ENCODE results near the gene FAM83E. TPM values are rescaled to one million over a fixed set of nuclear protein-coding genes. Genes with fewer than 3 reads are reported as not detected.

The FAM83E gene
- total and polyA plus RNA-seq, 2 of the 8 experiments (the other 6 are each of a cell fraction or from before 2014, with no cell fraction given): 1.8 to 5.3 TPM

- Histone ChIP-seq H4K8ac (ENCODE audit: extremely low read depth, insufficient read depth, low read length) (no peak overlapping the region), H3K9ac (replicated peaks in 1 of 4; ENCODE audit: extremely low read depth in 1 of 4, low read depth in 3 of 4, low read length in 3 of 4) (no peak overlapping the region), H3K4me3 (ENCODE audit: extremely low read depth in 1 of 4, insufficient read depth in 2 of 4, low read depth in 3 of 4, low read length in 4 of 4) (no peak overlapping the region), H3K4me1 (replicated peaks in 1 of 4; ENCODE audit: control insufficient read depth in 3 of 4, insufficient read depth in 4 of 4, low read length in 3 of 4) (peaks cover 4 to 29% (median 22%) of the 10 kb centered on the region in 4 experiments), H3K9me3 (ENCODE audit: insufficient read depth in 2 of 2, low read depth in 1 of 2, low read length in 1 of 2) (no peaks in the 10 kb centered on the region), H2BK20ac (ENCODE audit: low read length) (no peak overlapping the region), H4K91ac (replicated peaks; ENCODE audit: insufficient read length, low read length) (no peak overlapping the region), H2BK5ac (ENCODE audit: low read depth, low read length) (no peak overlapping the region), H3K4me2 (ENCODE audit: insufficient read depth in 1 of 2, low read depth in 2 of 2, low read length in 2 of 2) (no peak overlapping the region), H3K79me2 (ENCODE audit: control insufficient read depth in 1 of 2, insufficient read depth in 2 of 2, low read length in 2 of 2) (no peaks in the 10 kb centered on the region), H3K23ac (ENCODE audit: insufficient read length) (no peak overlapping the region), H2BK15ac (ENCODE audit: low read length) (0 out of 2 replicates have a peak overlapping the region, but pooled peaks have one; percentile 21), H2BK120ac (replicated peaks; ENCODE audit: low read depth, low read length) (no peak overlapping the region), H4K5ac (ENCODE audit: insufficient read length, low read depth, low read length) (no peak overlapping the region), H3K79me1 (ENCODE audit: low read depth, low read length) (no peaks in the 10 kb centered on the region), H2AK5ac (ENCODE audit: low read depth, low read length) (no peak overlapping the region), H3K56ac (replicated peaks; ENCODE audit: insufficient read length, low read depth, low read length) (no peak overlapping the region), H3K36me3 (ENCODE audit: control insufficient read depth in 2 of 4, insufficient read depth in 4 of 4, low read length in 3 of 4) (0 out of 8 replicates have a peak, but pooled peaks cover 0 to 5% (median 0%) of the 10 kb centered on the region in 4 experiments), H3K27me3 (replicated peaks in 1 of 4; ENCODE audit: control insufficient read depth in 3 of 4, extremely low read depth in 1 of 4, insufficient read depth in 3 of 4, low read length in 3 of 4) (peaks cover 0 to 2% (median 0%) of the 10 kb centered on the region in 4 experiments; a peak in 2 of 7 replicates), H3K18ac (ENCODE audit: extremely low read depth, low read length) (no peak overlapping the region), H3K27ac (ENCODE audit: low read depth, low read length) (no peak overlapping the region), H3K14ac (ENCODE audit: insufficient read length) (no peak overlapping the region), H3K23me2 (ENCODE audit: low read depth, low read length) (peaks cover 26% of the 10 kb centered on the region), H4K20me1 (replicated peaks in 1 of 2; ENCODE audit: control insufficient read depth in 1 of 2, insufficient read depth in 2 of 2, low read length in 2 of 2) (peaks cover 0 to 8% of the 10 kb centered on the region in 2 experiments), H3K4ac (replicated peaks; ENCODE audit: insufficient read length, low read depth, low read length) (no peak overlapping the region), H2AFZ (ENCODE audit: low read length) (no peak overlapping the region), H2BK12ac (ENCODE audit: low read depth, low read length) (no peak overlapping the region)
- no peak for FAIRE-seq
- ChIA-PET POLR2A (ENCODE audit: partially characterized antibody) (interaction anchor here (0.8 to 30.9 kb wide), 4 partner anchors 13 to 277 kb away, joined by 3 to 788 read pairs (median 7); partner anchors contain the start of genes CA11, FAM83E, RPL18 and SPACA4), CTCF (ENCODE audit: partially characterized antibody) (interaction anchor here (0.8 to 1.9 kb wide), 7 partner anchors 11 to 210 kb away, joined by 3 to 7 read pairs (median 3); partner anchors contain the start of gene CA11)
- no peak for DNase-seq (ENCODE audit: low read depth in 1 of 2, low spot score in 2 of 2)
- TF ChIP-seq RBBP5 (IDR thresholded peaks at IDR 0.05; ENCODE audit: borderline replicate concordance, low read depth, low read length) (no peak), RAD21 (IDR thresholded peaks at IDR 0.05 in 1 of 2, conservative IDR thresholded peaks at IDR 0.05 in 1 of 2; ENCODE audit: low read depth in 2 of 2, low read length in 2 of 2) (no peak), USF2 (IDR thresholded peaks at IDR 0.05; ENCODE audit: low read length) (no peak), ASH2L (IDR thresholded peaks at IDR 0.05; ENCODE audit: low read length) (no peak), TAF1 (IDR thresholded peaks at IDR 0.05; ENCODE audit: low read depth, low read length) (no peak), NRF1 (IDR thresholded peaks at IDR 0.05; ENCODE audit: low read depth, low read length) (no peak), SP2 (IDR thresholded peaks at IDR 0.05; ENCODE audit: low read length) (no peak), CHD1 (IDR thresholded peaks at IDR 0.05; ENCODE audit: low read depth, low read length) (no peak), RFX5 (IDR thresholded peaks at IDR 0.05; ENCODE audit: borderline replicate concordance, low read depth, low read length) (no peak)
These were observed 17.8 kb upstream of the FAM83E start for GRCh38 chr19:48632692-48633147.
